SU-DHL-6 (cell line): Measurements from ENCODE around the gene ZDHHC11.
"Not testable (repeated sequence)": the region's sequence is repeated elsewhere in the genome, so short reads cannot be mapped to it uniquely, and the experiment has no call there.

Source experiments
- H2AFZ ChIP-seq: fragments of 200-600 bp; sonication (generic); 2 replicates; pipeline ENCODE4 v1.6.1; 2014; ENCODE audit warnings: low read depth, mild to moderate bottlenecking, moderate library complexity, mixed read lengths, antibody characterized with exemption, low read length; ENCODE audit not compliant: severe bottlenecking
- H3F3A ChIP-seq: fragments of 200-600 bp; shearing (Covaris generic); 2 replicates; pipeline ENCODE4 v1.6.0; 2016; ENCODE audit warnings: antibody characterized with exemption, mild to moderate bottlenecking; ENCODE audit not compliant: insufficient read depth
- H3K27ac ChIP-seq: fragments of 200-600 bp; sonication (generic); 2 replicates; pipeline ENCODE4 v1.5.1; 2016; ENCODE audit warnings: low read depth, mild to moderate bottlenecking, low read length, moderate library complexity, mixed read lengths
- H3K27me3 ChIP-seq: fragments of 200-600 bp; sonication (generic), shearing (Covaris generic); 2 replicates; pipeline ENCODE4 v1.6.0; 2014; ENCODE audit warnings: mild to moderate bottlenecking, low read length
- H3K36me3 ChIP-seq: fragments of 200-600 bp; sonication (generic); 2 replicates; pipeline ENCODE4 v1.6.1; 2014; ENCODE audit warnings: mild to moderate bottlenecking, low read length, mixed read lengths
- H3K4me2 ChIP-seq: fragments of 300-600, 200-600 bp; shearing (Covaris generic), sonication (generic); 2 replicates; pipeline ENCODE4 v1.6.0; 2014; ENCODE audit warnings: low read length, low read depth, mild to moderate bottlenecking; ENCODE audit not compliant: poor library complexity, severe bottlenecking
- H3K4me3 ChIP-seq: fragments of 200-600 bp; sonication (generic); 2 replicates; pipeline ENCODE4 v1.5.1; 2014; ENCODE audit warnings: antibody characterized with exemption, low read length, mild to moderate bottlenecking, mixed read lengths; ENCODE audit not compliant: insufficient read depth, poor library complexity, severe bottlenecking
- H3K79me2 ChIP-seq: fragments of 200-600 bp; sonication (generic); 2 replicates; pipeline ENCODE4 v1.6.1; 2014; ENCODE audit warnings: mild to moderate bottlenecking, low read length, moderate library complexity; ENCODE audit not compliant: insufficient read depth
- H3K9ac ChIP-seq: fragments of 200-600 bp; sonication (generic); 2 replicates; pipeline ENCODE4 v1.7.0; 2014; ENCODE audit warnings: mild to moderate bottlenecking, low read length
- H3K9me2 ChIP-seq: fragments of 200-600 bp; sonication (generic); replicated peaks from 2 replicates; pipeline ENCODE4 v1.6.1; 2014; ENCODE audit warnings: low read length; ENCODE audit not compliant: insufficient read depth
- H3K9me3 ChIP-seq: fragments of 200-600 bp; sonication (generic); 2 replicates; pipeline ENCODE4 v1.6.1; 2014; ENCODE audit warnings: low read length, mixed read lengths; ENCODE audit not compliant: insufficient read depth
- H4K20me1 ChIP-seq: fragments of 200-600 bp; sonication (generic); 2 replicates; pipeline ENCODE4 v1.6.1; 2014; ENCODE audit warnings: low read depth, mild to moderate bottlenecking, antibody characterized with exemption, low read length, moderate library complexity, mixed read lengths
- EZH2phosphoT487 ChIP-seq: fragments of 200-600 bp; sonication (generic), shearing (Covaris generic); conservative IDR thresholded peaks from 2 replicates; pipeline ENCODE4 v1.6.1; 2018; ENCODE audit warnings: mild to moderate bottlenecking, antibody characterized with exemption, low read length, moderate library complexity, mixed read lengths
- TF ChIP-seq, protein P1 (sequence below): fragments of 200-600 bp; sonication (generic); IDR thresholded peaks from one replicate; pipeline ENCODE4 v1.5.1; 2017; ENCODE audit warnings: antibody characterized with exemption, mild to moderate bottlenecking, low read length, moderate library complexity; ENCODE audit not compliant: insufficient read depth, poor library complexity, severe bottlenecking

The ZDHHC11 gene

DNA sequence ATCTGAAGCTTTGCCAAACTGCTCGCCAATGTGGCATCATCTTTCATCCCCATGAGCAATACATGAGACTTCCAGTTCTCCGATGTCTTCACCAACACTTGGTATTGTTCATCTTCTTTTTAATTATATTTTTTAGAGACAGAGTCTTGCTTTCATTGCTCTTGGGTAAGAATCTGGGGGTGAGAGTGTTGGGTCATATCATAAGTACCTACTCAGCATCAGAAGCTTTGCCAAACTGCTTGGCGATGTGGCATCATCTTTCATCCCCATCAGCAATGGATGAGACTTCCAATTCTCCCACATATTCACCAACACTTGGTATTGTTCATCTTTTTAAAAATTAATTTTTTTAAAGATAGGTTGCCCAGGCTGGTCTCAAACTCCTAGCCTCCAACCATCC lies 35.3 kb downstream of the ZDHHC11 start:
- H3K4me2 ChIP-seq: no peak overlapping the region
- H3K27me3 ChIP-seq: no peaks in the 10 kb centered on the region
- no peaks in the 10 kb centered on the region for H4K20me1 ChIP-seq
- no peak overlapping the region for H2AFZ ChIP-seq
- no peaks in the 10 kb centered on the region for H3K79me2 ChIP-seq
- H3K36me3 ChIP-seq: no peaks in the 10 kb centered on the region
- H3K9me3 ChIP-seq: no peaks in the 10 kb centered on the region
- no peaks in the 10 kb centered on the region for H3F3A ChIP-seq
- TF ChIP-seq, protein P1, sequence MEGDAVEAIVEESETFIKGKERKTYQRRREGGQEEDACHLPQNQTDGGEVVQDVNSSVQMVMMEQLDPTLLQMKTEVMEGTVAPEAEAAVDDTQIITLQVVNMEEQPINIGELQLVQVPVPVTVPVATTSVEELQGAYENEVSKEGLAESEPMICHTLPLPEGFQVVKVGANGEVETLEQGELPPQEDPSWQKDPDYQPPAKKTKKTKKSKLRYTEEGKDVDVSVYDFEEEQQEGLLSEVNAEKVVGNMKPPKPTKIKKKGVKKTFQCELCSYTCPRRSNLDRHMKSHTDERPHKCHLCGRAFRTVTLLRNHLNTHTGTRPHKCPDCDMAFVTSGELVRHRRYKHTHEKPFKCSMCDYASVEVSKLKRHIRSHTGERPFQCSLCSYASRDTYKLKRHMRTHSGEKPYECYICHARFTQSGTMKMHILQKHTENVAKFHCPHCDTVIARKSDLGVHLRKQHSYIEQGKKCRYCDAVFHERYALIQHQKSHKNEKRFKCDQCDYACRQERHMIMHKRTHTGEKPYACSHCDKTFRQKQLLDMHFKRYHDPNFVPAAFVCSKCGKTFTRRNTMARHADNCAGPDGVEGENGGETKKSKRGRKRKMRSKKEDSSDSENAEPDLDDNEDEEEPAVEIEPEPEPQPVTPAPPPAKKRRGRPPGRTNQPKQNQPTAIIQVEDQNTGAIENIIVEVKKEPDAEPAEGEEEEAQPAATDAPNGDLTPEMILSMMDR: no peak
- no peak for TF ChIP-seq EZH2phosphoT487
- no peak overlapping the region for H3K27ac ChIP-seq
- H3K4me3 ChIP-seq: no peak overlapping the region
- no peak overlapping the region for H3K9ac ChIP-seq
- H3K9me2 ChIP-seq: no peaks in the 10 kb centered on the region

DNA sequence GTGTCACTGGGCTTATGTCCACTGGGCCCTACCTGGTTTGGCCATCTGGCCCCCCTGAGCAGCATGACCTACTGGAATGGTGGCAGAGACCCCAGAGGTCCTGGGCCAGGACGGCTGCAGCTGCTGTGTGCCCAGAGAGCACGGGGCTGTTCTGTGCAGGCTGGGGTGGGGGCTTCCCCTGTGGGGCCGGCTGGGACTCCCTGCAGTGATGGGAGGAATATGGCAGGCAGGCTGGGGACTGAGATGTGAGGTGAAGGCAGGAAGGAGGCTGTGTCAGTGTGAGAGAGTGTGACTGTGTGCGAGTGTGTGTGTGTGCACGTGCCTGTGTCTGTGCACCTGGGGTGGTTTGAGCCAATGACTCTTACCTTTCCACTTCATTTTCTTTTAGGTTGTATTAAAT lies 37.2 kb downstream of the ZDHHC11 start:
- not testable (repeated sequence) for H2AFZ ChIP-seq, H3K36me3 ChIP-seq, H3K9ac ChIP-seq, H3K79me2 ChIP-seq, H3K27me3 ChIP-seq, H3K4me2 ChIP-seq, H3K9me2 ChIP-seq, H3K4me3 ChIP-seq, H3K9me3 ChIP-seq, H3K27ac ChIP-seq, H3F3A ChIP-seq, H4K20me1 ChIP-seq

DNA sequence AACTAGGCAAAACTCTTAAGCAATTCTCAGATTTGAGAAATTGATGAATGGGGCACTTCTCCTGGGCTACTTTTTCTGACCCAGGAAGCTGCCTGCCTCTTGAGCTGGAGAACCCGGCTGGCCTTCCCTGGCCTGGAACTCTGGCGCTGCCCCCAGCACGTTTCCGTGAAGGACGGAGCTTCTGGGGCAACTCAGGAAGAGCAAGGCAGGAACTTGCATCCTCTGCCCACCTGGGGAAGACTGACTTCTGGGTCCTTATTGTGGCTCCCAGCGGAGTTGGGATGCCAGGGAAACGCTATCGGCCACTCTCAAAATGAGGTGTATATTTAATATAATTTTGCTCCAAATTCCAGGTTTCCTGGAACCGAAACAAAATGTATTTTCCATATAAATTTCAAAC lies 39.4 kb downstream of the ZDHHC11 start:
- not testable (repeated sequence) for H3K27me3 ChIP-seq, H3F3A ChIP-seq, H3K4me2 ChIP-seq, H3K9me2 ChIP-seq, H4K20me1 ChIP-seq, H3K9me3 ChIP-seq, H3K4me3 ChIP-seq, H3K27ac ChIP-seq, H3K36me3 ChIP-seq, H2AFZ ChIP-seq, H3K79me2 ChIP-seq, H3K9ac ChIP-seq

DNA sequence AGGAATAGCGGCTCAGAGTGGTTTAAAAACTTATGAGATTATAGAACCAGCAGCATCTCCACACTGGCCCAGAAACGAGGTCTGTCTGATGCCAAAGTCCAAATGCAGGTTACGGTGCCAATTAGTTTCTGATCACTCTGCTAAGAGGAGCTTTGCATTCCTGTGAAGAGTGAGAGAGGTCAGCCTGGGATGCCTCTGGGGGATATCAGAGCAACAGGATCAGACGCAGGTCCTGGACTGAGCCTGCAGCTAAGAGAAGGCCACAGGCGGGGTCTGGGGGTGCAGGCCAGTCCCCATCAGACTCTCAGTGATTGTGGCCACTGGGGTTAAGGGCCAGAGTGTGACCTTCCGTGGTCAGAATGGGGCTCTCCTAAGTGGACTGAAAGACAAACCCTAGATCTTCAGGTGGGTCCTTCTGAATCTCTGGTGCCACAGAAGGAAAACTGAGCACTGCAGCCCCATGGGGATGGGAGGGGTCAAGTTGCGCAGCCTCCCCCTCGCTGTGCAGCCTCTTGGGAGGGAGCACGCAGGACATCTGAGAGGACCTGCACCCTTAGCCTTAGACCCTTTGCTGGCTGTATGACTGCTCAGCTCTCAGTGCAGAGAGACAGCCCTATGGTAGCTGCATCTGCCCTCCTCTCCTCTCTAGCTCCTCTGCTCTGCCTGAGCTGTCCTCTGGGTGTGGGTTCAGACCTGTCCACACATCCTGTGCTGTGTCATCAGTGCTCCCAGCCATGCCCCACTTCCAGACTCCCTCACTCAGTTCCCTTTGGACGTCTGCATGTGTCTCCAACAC lies 42.9 kb downstream of the ZDHHC11 start:
- not testable (repeated sequence) for H3K79me2 ChIP-seq, H3K27me3 ChIP-seq

DNA sequence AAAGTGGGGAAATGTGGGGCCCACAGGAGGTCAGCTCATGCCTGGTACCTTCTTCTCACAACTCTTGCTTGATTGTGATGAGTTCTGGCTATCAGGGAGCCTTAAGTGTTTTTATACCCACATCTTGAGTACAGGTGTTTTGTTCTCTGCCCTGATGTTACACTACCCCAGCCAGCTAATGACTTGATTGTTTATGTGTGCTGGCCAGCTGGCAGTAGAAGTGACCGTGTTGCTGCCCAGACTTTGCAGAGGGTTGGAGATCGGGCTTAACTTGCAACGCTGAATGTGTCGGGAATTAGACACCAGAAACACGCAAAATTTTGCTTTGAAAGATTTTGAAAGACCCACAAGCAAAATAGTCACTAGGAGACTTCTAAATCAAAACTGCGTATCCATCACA lies 49.3 kb downstream of the ZDHHC11 start:
- H2AFZ ChIP-seq: no peak overlapping the region
- TF ChIP-seq, protein P1: no peak
- no peak for TF ChIP-seq EZH2phosphoT487
- no peaks in the 10 kb centered on the region for H3K36me3 ChIP-seq
- no peaks in the 10 kb centered on the region for H3K9me3 ChIP-seq
- no peaks in the 10 kb centered on the region for H4K20me1 ChIP-seq
- H3K27ac ChIP-seq: no peak overlapping the region
- H3K27me3 ChIP-seq: no peaks in the 10 kb centered on the region
- no peak overlapping the region for H3K9ac ChIP-seq
- H3K4me3 ChIP-seq: no peak overlapping the region
- no peaks in the 10 kb centered on the region for H3K79me2 ChIP-seq
- no peak overlapping the region for H3K4me2 ChIP-seq
- H3F3A ChIP-seq: no peaks in the 10 kb centered on the region
- no peaks in the 10 kb centered on the region for H3K9me2 ChIP-seq

More for the DNA sequence above, 42.9 kb downstream of the ZDHHC11 start:
- not testable (repeated sequence) for H3K36me3 ChIP-seq, H3K9me3 ChIP-seq, H3F3A ChIP-seq, H3K4me3 ChIP-seq, H2AFZ ChIP-seq, H3K9ac ChIP-seq, H3K9me2 ChIP-seq, H3K4me2 ChIP-seq, H4K20me1 ChIP-seq, H3K27ac ChIP-seq

DNA sequence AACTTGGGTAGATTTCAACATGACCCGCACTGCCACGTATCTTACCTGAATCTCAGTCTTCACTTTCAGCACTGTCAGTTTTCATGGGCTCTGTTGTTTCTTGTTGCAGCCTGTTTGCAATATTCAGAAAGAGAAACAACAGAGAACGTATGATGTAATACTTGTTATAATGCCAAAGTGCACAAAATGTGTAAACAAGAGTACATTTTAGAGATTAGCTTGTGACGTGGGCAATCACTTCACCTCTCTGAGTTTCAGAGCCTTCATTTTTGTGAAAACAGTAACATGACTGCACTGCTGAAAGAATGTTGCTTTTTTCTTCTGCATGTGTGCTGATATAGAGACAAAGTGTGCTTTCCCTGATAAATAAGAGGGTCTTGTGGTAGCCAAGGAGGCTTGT lies 49.7 kb downstream of the ZDHHC11 start:
- not testable (repeated sequence) for H3K9ac ChIP-seq, H3K79me2 ChIP-seq, H4K20me1 ChIP-seq, H3K36me3 ChIP-seq, H3K4me2 ChIP-seq, H3K27ac ChIP-seq, H3K9me2 ChIP-seq, H3K4me3 ChIP-seq, H2AFZ ChIP-seq, H3F3A ChIP-seq, H3K9me3 ChIP-seq, H3K27me3 ChIP-seq
